Measurements from ENCODE around the gene SIX2.

DNA sequence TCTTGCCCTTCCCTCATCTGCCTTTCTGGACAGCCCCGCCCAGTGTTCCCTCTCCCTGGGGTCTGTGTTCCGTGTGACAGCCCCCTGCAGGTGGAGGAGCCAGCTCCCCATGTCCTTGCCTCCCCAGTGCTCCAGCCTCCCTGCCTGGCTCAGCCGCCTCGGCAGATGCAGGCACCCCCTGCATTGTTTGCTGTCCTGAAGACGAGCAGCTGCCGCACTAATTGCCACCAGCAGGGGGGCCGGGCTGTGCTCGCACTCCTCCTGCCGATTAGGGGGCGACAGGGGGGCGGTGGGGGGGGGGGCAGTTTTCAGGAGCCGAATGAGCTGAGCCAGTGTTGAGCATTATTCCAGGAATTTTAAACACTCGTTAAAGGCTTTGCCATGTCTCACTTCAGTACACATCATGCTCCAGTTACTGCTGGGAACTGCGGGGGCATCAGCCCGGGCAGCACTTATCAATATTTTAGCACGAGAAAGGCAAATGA, 44.5 kb downstream of the SIX2 start:
- TF ChIP-seq, protein P1, sequence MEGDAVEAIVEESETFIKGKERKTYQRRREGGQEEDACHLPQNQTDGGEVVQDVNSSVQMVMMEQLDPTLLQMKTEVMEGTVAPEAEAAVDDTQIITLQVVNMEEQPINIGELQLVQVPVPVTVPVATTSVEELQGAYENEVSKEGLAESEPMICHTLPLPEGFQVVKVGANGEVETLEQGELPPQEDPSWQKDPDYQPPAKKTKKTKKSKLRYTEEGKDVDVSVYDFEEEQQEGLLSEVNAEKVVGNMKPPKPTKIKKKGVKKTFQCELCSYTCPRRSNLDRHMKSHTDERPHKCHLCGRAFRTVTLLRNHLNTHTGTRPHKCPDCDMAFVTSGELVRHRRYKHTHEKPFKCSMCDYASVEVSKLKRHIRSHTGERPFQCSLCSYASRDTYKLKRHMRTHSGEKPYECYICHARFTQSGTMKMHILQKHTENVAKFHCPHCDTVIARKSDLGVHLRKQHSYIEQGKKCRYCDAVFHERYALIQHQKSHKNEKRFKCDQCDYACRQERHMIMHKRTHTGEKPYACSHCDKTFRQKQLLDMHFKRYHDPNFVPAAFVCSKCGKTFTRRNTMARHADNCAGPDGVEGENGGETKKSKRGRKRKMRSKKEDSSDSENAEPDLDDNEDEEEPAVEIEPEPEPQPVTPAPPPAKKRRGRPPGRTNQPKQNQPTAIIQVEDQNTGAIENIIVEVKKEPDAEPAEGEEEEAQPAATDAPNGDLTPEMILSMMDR (IDR thresholded peaks at IDR 0.05), result no peak
- TF ChIP-seq POLR2AphosphoS5 (IDR thresholded peaks at IDR 0.05), result no peak
- TF ChIP-seq EP300 (IDR thresholded peaks at IDR 0.05), result no peak
- no peak for TF ChIP-seq POLR2A (IDR thresholded peaks at IDR 0.05)
